Astrocyte (in vitro differentiated cells and primary cell): ENCODE results near the gene LMTK2. TPM values are rescaled to one million over a fixed set of nuclear protein-coding genes. Genes with fewer than 3 reads are reported as not detected.
A peak's percentile ranks its signal among the peaks of the same experiment; 100 is the strongest.

Source experiments
- DNase-seq: peaks from one replicate; pipeline ENCODE4 v3.0.0-alpha.2; 2010; ENCODE audit warnings: low read depth
- FAIRE-seq: peaks from 2 replicates; lab custom pipeline; 2011; peaks lifted over from hg19 to GRCh38; lab: Jason Lieb, UNC
- H2AFZ ChIP-seq: 2 replicates; pipeline ENCODE4 v1.6.0; 2012; ENCODE audit warnings: low read depth, low read length, inconsistent platforms
- H3K27ac ChIP-seq: 2 replicates; pipeline ENCODE4 v1.5.1; 2011; ENCODE audit warnings: low read depth, low read length, inconsistent platforms
- H3K27me3 ChIP-seq: 2 replicates; pipeline ENCODE4 v1.6.0; 2011; ENCODE audit warnings: low read length, inconsistent platforms; ENCODE audit not compliant: insufficient read depth
- H3K36me3 ChIP-seq: 2 replicates; pipeline ENCODE4 v1.5.1; 2011; ENCODE audit warnings: low read length, inconsistent platforms; ENCODE audit not compliant: insufficient read depth
- H3K4me1 ChIP-seq: 2 replicates; pipeline ENCODE4 v1.5.1; 2011; ENCODE audit warnings: low read length, inconsistent platforms; ENCODE audit not compliant: insufficient read depth
- H3K4me2 ChIP-seq: 2 replicates; pipeline ENCODE4 v1.6.0; 2012; ENCODE audit warnings: low read length, inconsistent platforms
- H3K4me3 ChIP-seq: 2 replicates; pipeline ENCODE4 v1.5.1; 2011; ENCODE audit warnings: low read depth, mild to moderate bottlenecking, low read length, inconsistent platforms; ENCODE audit not compliant: insufficient read depth
- H3K79me2 ChIP-seq: 2 replicates; pipeline ENCODE4 v1.6.0; 2012; ENCODE audit warnings: mild to moderate bottlenecking, low read length, inconsistent platforms; ENCODE audit not compliant: insufficient read depth
- H3K9ac ChIP-seq: 2 replicates; pipeline ENCODE4 v1.6.0; 2012; ENCODE audit warnings: mild to moderate bottlenecking, low read length, inconsistent platforms
- H3K9me3 ChIP-seq: 2 replicates; pipeline ENCODE4 v1.5.1; 2012; ENCODE audit warnings: low read depth, mild to moderate bottlenecking, low read length, inconsistent platforms; ENCODE audit not compliant: insufficient read depth
- H4K20me1 ChIP-seq: 2 replicates; pipeline ENCODE4 v1.6.0; 2012; ENCODE audit warnings: low read length, inconsistent platforms; ENCODE audit not compliant: insufficient read depth
- H3K27ac Mint-ChIP-seq: one replicate; pipeline ENCODE4 v1.8.0; 2021; ENCODE audit warnings: mild to moderate bottlenecking, mixed read lengths; ENCODE audit not compliant: unreplicated experiment
- H3K27me3 Mint-ChIP-seq: one replicate; pipeline ENCODE4 v1.8.0; 2021; ENCODE audit warnings: low read depth, mixed read lengths; ENCODE audit not compliant: unreplicated experiment
- H3K36me3 Mint-ChIP-seq: one replicate; pipeline ENCODE4 v1.8.0; 2021; ENCODE audit warnings: low read depth, mixed read lengths; ENCODE audit not compliant: unreplicated experiment
- H3K4me1 Mint-ChIP-seq: one replicate; pipeline ENCODE4 v1.8.0; 2021; ENCODE audit warnings: low read depth, mixed read lengths; ENCODE audit not compliant: unreplicated experiment
- H3K4me3 Mint-ChIP-seq: one replicate; pipeline ENCODE4 v1.8.0; 2021; ENCODE audit warnings: mild to moderate bottlenecking, moderate library complexity, mixed read lengths; ENCODE audit not compliant: unreplicated experiment
- H3K9me3 Mint-ChIP-seq: one replicate; pipeline ENCODE4 v1.8.0; 2021; ENCODE audit warnings: mild to moderate bottlenecking, mixed read lengths; ENCODE audit not compliant: unreplicated experiment
- CTCF ChIP-seq: IDR thresholded peaks from 2 replicates; pipeline ENCODE4 v1.5.1; 2011; ENCODE audit warnings: low read depth, mild to moderate bottlenecking, inconsistent platforms, low read length, moderate library complexity; ENCODE audit not compliant: insufficient read depth
- EZH2 ChIP-seq: IDR thresholded peaks from 2 replicates; pipeline ENCODE4 v1.6.1; 2012; ENCODE audit warnings: mild to moderate bottlenecking, low read length, inconsistent platforms; ENCODE audit not compliant: insufficient read depth
- total RNA-seq: library from RNA; stranded (reverse); gene quantifications from 2 replicates; pipeline ENCODE4 v1.2.1, GENCODE V29; 2021

Gene LMTK2
- total RNA-seq, 1 donor from 2014 or later: 15.2 TPM

- peaks cover 7% of the 10 kb centered on the region for H3K36me3 Mint-ChIP-seq
- no peak for DNase-seq
- no peaks in the 10 kb centered on the region for H3K9me3 Mint-ChIP-seq
- H3K9ac ChIP-seq: no peak overlapping the region
- TF ChIP-seq CTCF: no peak
- TF ChIP-seq EZH2: no peak
- no peaks in the 10 kb centered on the region for H3K27me3 ChIP-seq
- no peak overlapping the region for H3K4me3 Mint-ChIP-seq
- no peaks in the 10 kb centered on the region for H3K4me1 ChIP-seq
- peaks cover 11% of the 10 kb centered on the region for H3K4me1 Mint-ChIP-seq
- H3K79me2 ChIP-seq: no peaks in the 10 kb centered on the region
- no peak overlapping the region for H3K4me3 ChIP-seq
- no peaks in the 10 kb centered on the region for H3K9me3 ChIP-seq
- no peak for FAIRE-seq
- no peak overlapping the region for H3K27ac ChIP-seq
- H3K27ac Mint-ChIP-seq: no peak overlapping the region
- no peaks in the 10 kb centered on the region for H3K27me3 Mint-ChIP-seq
- H3K4me2 ChIP-seq: no peak overlapping the region
- H2AFZ ChIP-seq: no peak overlapping the region
- no peaks in the 10 kb centered on the region for H4K20me1 ChIP-seq
- H3K36me3 ChIP-seq: no peaks in the 10 kb centered on the region
These were observed 98.6 kb downstream of the LMTK2 start for GRCh38 chr7:98205162-98205845.

- H4K20me1 ChIP-seq: no peaks in the 10 kb centered on the region
- TF ChIP-seq CTCF: no peak
- H3K27ac Mint-ChIP-seq: no peak overlapping the region
- no peaks in the 10 kb centered on the region for H3K36me3 ChIP-seq
- peaks cover 7% of the 10 kb centered on the region for H3K36me3 Mint-ChIP-seq
- H3K27me3 Mint-ChIP-seq: no peaks in the 10 kb centered on the region
- H3K4me1 Mint-ChIP-seq: peaks cover 11% of the 10 kb centered on the region
- H3K27ac ChIP-seq: no peak overlapping the region
- no peak overlapping the region for H3K4me2 ChIP-seq
- no peaks in the 10 kb centered on the region for H3K27me3 ChIP-seq
- H3K9me3 Mint-ChIP-seq: no peaks in the 10 kb centered on the region
- H3K4me1 ChIP-seq: peaks cover 3% of the 10 kb centered on the region
- FAIRE-seq: no peak
- no peak overlapping the region for H3K9ac ChIP-seq
- DNase-seq: no peak
- H2AFZ ChIP-seq: no peak overlapping the region
- H3K4me3 ChIP-seq: no peak overlapping the region
- H3K4me3 Mint-ChIP-seq: peak overlapping the region; percentile 40
- no peaks in the 10 kb centered on the region for H3K9me3 ChIP-seq
- no peaks in the 10 kb centered on the region for H3K79me2 ChIP-seq
These were observed 100.0 kb downstream of the LMTK2 start for GRCh38 chr7:98206451-98207330.
